Neural cell (in vitro differentiated cells): ENCODE measurements around the gene ADGRL1. TPM values are rescaled to one million over a fixed set of nuclear protein-coding genes. Genes with fewer than 3 reads are reported as not detected.
A peak's percentile ranks its signal among the peaks of the same experiment; 100 is the strongest.
"Not testable (repeated sequence)": the region's sequence is repeated elsewhere in the genome, so short reads cannot be mapped to it uniquely, and the experiment has no call there.

ENCODE experiments used
- H2AFZ ChIP-seq: fragments of 200-600, 300-800 bp; sonication (generic), shearing (Covaris generic); 2 replicates; pipeline ENCODE4 v1.6.0; 2014; ENCODE audit warnings: low read depth, mild to moderate bottlenecking, antibody characterized with exemption, low read length, moderate library complexity
- H3F3A ChIP-seq: fragments of 200-600 bp; shearing (Covaris generic); 2 replicates; pipeline ENCODE4 v1.6.1; 2016; ENCODE audit warnings: mild to moderate bottlenecking, moderate library complexity, mixed read lengths, antibody characterized with exemption, low read length; ENCODE audit not compliant: insufficient read depth, poor library complexity, severe bottlenecking
- H3K27ac ChIP-seq: fragments of 200-600, 300-800 bp; sonication (generic), shearing (Covaris generic); 2 replicates; pipeline ENCODE4 v1.5.1; 2014; ENCODE audit warnings: mild to moderate bottlenecking, low read length, moderate library complexity
- H3K27me3 ChIP-seq: fragments of 300-800, 200-600 bp; sonication (generic), shearing (Covaris generic); 2 replicates; pipeline ENCODE4 v1.6.0; 2014; ENCODE audit warnings: mild to moderate bottlenecking, low read depth, low read length, moderate library complexity; ENCODE audit not compliant: insufficient read depth
- H3K36me3 ChIP-seq: fragments of 300-800, 200-600 bp; sonication (generic), shearing (Covaris generic); 2 replicates; pipeline ENCODE4 v1.5.1; 2014; ENCODE audit warnings: mild to moderate bottlenecking, antibody characterized with exemption, low read length, moderate library complexity; ENCODE audit not compliant: insufficient read depth
- H3K4me2 ChIP-seq: fragments of 300-800, 200-600 bp; sonication (generic), shearing (Covaris generic); 2 replicates; pipeline ENCODE4 v1.6.0; 2014; ENCODE audit warnings: mild to moderate bottlenecking, low read length
- H3K4me3 ChIP-seq: fragments of 300-800, 200-600 bp; sonication (generic), shearing (Covaris generic); 2 replicates; pipeline ENCODE4 v1.5.1; 2014; ENCODE audit warnings: mild to moderate bottlenecking, low read length, moderate library complexity
- H3K79me2 ChIP-seq: fragments of 200-600 bp; shearing (Covaris generic); replicated peaks from 2 replicates; pipeline ENCODE4 v1.6.0; 2014; ENCODE audit warnings: mild to moderate bottlenecking, low read length, moderate library complexity; ENCODE audit not compliant: insufficient read depth
- H3K9ac ChIP-seq: fragments of 300-800, 200-600 bp; sonication (generic), shearing (Covaris generic); 2 replicates; pipeline ENCODE4 v1.6.1; 2016; ENCODE audit warnings: mild to moderate bottlenecking, low read length, mixed read lengths
- H3K9me2 ChIP-seq: fragments of 200-600 bp; shearing (Covaris generic); 2 replicates; pipeline ENCODE4 v1.6.1; 2016; ENCODE audit warnings: mild to moderate bottlenecking, low read length, mixed read lengths; ENCODE audit not compliant: insufficient read depth
- H3K9me3 ChIP-seq: fragments of 200-600, 300-800 bp; sonication (generic), shearing (Covaris generic); 2 replicates; pipeline ENCODE4 v1.6.1; 2016; ENCODE audit warnings: mild to moderate bottlenecking, mixed run types, low read length, moderate library complexity, mixed read lengths
- H4K20me1 ChIP-seq: fragments of 200-600 bp; shearing (Covaris generic); 2 replicates; pipeline ENCODE4 v1.6.1; 2016; ENCODE audit warnings: mild to moderate bottlenecking, mixed run types; ENCODE audit not compliant: insufficient read depth
- CTCF ChIP-seq: fragments of 450-650 bp; IDR thresholded peaks from 2 replicates; pipeline ENCODE4 v1.5.1; 2014; ENCODE audit warnings: antibody characterized with exemption, mild to moderate bottlenecking, moderate library complexity; ENCODE audit not compliant: poor library complexity, severe bottlenecking
- EZH2 ChIP-seq: fragments of 200-600, 300-800 bp; shearing (Covaris generic), sonication (generic); IDR thresholded peaks from 2 replicates; pipeline ENCODE4 v1.6.1; 2014; ENCODE audit warnings: antibody characterized with exemption, low read length, borderline replicate concordance, mild to moderate bottlenecking; ENCODE audit not compliant: insufficient read depth, poor library complexity, severe bottlenecking
- MXI1 ChIP-seq: fragments of 450-650 bp; conservative IDR thresholded peaks from 2 replicates; pipeline ENCODE4 v1.6.1; 2014; ENCODE audit warnings: antibody characterized with exemption, mild to moderate bottlenecking; ENCODE audit not compliant: poor library complexity, severe bottlenecking
- POLR2AphosphoS5 ChIP-seq: IDR thresholded peaks from 2 replicates; pipeline ENCODE4 v1.6.1; 2012
- REST ChIP-seq: IDR thresholded peaks from 2 replicates; pipeline ENCODE4 v1.6.1; 2012; ENCODE audit warnings: borderline replicate concordance
- SMC3 ChIP-seq: fragments of 450-650 bp; conservative IDR thresholded peaks from 2 replicates; pipeline ENCODE4 v1.6.1; 2014; ENCODE audit warnings: antibody characterized with exemption, mild to moderate bottlenecking, moderate library complexity; ENCODE audit not compliant: poor library complexity
- TAF1 ChIP-seq: IDR thresholded peaks from 2 replicates; pipeline ENCODE4 v1.6.1; 2012; ENCODE audit warnings: low read depth
- polyA plus RNA-seq: library from polyadenylated mRNA; depleted of rRNA; stranded (reverse); fragments of >200 nt; gene quantifications from 2 replicates; pipeline ENCODE4 v1.2.3, GENCODE V29; 2014

ADGRL1 gene
- polyA plus RNA-seq, 1 donor from 2014 or later, result 22.2 TPM

DNA sequence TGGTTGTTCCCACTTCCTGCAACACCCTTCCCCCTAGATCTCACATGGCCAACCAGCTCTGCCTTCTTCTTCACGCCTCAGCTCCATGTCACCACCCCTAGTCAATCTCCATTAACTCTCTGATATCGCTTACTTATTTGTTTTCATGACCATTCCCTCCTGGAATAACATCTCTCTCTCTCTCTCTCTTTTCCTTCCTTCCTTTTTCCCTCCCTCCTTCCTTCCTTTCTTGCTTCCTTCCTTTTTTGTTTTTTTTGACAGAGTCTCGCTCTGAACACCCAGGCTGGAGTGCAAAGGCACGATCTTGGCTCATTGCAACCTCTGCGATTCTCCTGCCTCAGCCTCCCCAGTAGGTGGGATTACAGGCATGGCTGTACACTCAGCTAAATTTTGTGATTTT lies 44.9 kb upstream of the ADGRL1 start:
- no peaks in the 10 kb centered on the region for H3K79me2 ChIP-seq
- no peak overlapping the region for H3K9ac ChIP-seq
- H3K4me3 ChIP-seq, result no peak overlapping the region
- H3K4me2 ChIP-seq, result no peak overlapping the region
- H3K27ac ChIP-seq, result no peak overlapping the region
- no peaks in the 10 kb centered on the region for H4K20me1 ChIP-seq
- no peak overlapping the region for H2AFZ ChIP-seq
- H3K9me3 ChIP-seq, result no peaks in the 10 kb centered on the region
- no peak for TF ChIP-seq EZH2
- no peak for TF ChIP-seq TAF1
- no peak for TF ChIP-seq POLR2AphosphoS5
- TF ChIP-seq MXI1, result no peak
- no peak for TF ChIP-seq SMC3
- no peak for TF ChIP-seq CTCF
- no peak for TF ChIP-seq REST
- H3K9me2 ChIP-seq, result no peaks in the 10 kb centered on the region
- no peaks in the 10 kb centered on the region for H3K36me3 ChIP-seq
- H3F3A ChIP-seq, result no peaks in the 10 kb centered on the region
- H3K27me3 ChIP-seq, result no peaks in the 10 kb centered on the region

GRCh38 chr19:14250315-14250714 lies 44.3 kb upstream of the ADGRL1 start:
- not testable (repeated sequence) for H2AFZ ChIP-seq, H3K4me2 ChIP-seq, H3K9me2 ChIP-seq, H4K20me1 ChIP-seq, H3K27ac ChIP-seq, H3K4me3 ChIP-seq, H3K79me2 ChIP-seq, H3F3A ChIP-seq, H3K27me3 ChIP-seq, H3K9ac ChIP-seq, H3K36me3 ChIP-seq, H3K9me3 ChIP-seq

GRCh38 chr19:14249891-14250290 lies 43.9 kb upstream of the ADGRL1 start:
- Histone ChIP-seq H3K27ac (peak overlapping the region; percentile 92), H3K4me3 (peak overlapping the region; percentile 64), H3K9ac (peak overlapping the region; percentile 85)
- H3K27me3 ChIP-seq, H3K79me2 ChIP-seq, H3K36me3 ChIP-seq, H4K20me1 ChIP-seq, H3K4me2 ChIP-seq, H3F3A ChIP-seq, H3K9me2 ChIP-seq, H2AFZ ChIP-seq, H3K9me3 ChIP-seq: not testable (repeated sequence)
